GM19023 (cell line): ENCODE data around the gene COPS4.
"Not testable (repeated sequence)": the region's sequence is repeated elsewhere in the genome, so short reads cannot be mapped to it uniquely, and the experiment has no call there.

ENCODE experiments used
- ATAC-seq: cut with Tn5 transposase; IDR thresholded peaks from one replicate; pipeline ENCODE4 v1.9.1; 2021; ENCODE audit warnings: mild to moderate bottlenecking, moderate library complexity; ENCODE audit not compliant: unreplicated experiment

Gene COPS4

DNA sequence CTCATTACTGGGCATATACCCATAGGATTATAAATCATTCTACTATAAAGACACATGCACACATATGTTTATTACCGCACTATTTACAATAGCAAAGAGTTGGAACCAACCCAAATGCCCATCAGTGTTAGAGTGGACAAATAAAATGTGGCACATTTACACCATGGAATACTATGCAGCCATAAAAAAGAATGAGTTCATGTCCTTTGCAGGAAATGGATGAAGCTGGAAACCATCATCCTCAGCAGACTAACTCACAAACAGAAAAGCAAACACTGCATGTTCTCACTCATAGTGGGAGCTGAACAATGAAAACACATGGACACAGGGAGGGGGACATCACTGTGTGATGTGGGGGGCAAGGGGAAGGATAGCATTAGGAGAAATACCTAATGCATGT, 11.4 kb upstream of the COPS4 start:
- not testable (repeated sequence) for ATAC-seq

- ATAC-seq: no peak
Observed at GRCh38 chr4:83024233-83024632, 10.8 kb upstream of the COPS4 start.

DNA sequence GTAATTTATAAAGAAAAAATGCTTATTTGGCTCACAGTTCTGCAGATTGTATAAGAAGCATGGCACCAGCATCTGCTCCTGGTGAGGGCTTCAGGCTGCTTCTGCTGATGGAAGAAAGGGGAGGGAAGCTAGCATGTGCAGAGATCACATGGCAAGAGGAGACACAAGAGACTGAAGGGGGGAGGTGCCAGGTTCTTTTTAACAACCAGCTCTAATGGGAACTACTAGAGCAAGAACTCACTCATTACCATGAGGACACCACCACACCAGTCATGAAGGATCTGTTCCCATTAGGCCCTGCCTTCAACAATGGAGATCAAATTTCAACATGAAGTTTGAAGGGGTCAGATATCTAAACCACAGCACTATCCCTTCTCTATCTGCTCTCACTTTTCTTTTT, 9.4 kb upstream of the COPS4 start:
- no peak for ATAC-seq

DNA sequence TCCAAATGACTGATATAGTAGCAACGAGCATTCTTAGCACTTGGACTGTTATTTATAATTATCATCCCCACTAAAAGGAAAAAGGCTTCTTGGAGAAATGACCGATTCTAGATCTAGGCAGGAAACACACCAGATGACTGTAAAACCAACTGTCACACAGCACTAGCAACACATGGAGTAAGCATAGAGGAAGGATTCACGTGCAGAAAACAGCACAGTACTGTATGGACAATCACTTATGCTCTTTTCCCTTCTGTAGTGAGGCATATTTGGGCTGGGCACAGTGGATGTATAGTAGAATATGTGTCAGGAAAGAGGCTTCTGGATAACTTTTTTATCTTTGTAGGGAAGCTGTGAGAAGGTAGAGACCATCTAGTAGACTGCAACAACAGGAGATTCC, 6.0 kb upstream of the COPS4 start:
- no peak for ATAC-seq

- ATAC-seq: no peak
Observed at GRCh38 chr4:83029688-83030087, 5.3 kb upstream of the COPS4 start.

- ATAC-seq: no peak
Observed at GRCh38 chr4:83036991-83037665, 2.1 kb downstream of the COPS4 start.

- no peak for ATAC-seq
Observed at GRCh38 chr4:83040269-83040668, 5.3 kb downstream of the COPS4 start.

DNA sequence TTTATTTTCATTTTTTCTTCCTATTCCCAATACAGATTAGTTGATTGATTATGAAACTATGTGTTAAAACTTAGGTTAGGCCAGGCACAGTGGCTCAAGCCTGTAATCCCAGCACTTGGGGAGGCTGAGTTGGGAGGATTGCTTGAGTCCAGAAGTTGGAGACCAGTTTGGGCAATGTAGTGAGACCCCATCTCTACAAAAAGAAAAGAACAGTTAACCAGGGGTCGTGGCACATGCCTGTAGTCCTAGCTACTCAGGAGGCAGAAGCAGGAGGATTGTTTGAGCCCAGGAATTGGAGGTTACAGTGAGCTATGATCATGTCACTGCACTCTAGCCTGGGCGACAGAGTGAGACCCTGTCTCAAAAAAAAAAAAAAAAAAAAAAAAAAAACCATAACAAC, 8.2 kb downstream of the COPS4 start:
- not testable (repeated sequence) for ATAC-seq

DNA sequence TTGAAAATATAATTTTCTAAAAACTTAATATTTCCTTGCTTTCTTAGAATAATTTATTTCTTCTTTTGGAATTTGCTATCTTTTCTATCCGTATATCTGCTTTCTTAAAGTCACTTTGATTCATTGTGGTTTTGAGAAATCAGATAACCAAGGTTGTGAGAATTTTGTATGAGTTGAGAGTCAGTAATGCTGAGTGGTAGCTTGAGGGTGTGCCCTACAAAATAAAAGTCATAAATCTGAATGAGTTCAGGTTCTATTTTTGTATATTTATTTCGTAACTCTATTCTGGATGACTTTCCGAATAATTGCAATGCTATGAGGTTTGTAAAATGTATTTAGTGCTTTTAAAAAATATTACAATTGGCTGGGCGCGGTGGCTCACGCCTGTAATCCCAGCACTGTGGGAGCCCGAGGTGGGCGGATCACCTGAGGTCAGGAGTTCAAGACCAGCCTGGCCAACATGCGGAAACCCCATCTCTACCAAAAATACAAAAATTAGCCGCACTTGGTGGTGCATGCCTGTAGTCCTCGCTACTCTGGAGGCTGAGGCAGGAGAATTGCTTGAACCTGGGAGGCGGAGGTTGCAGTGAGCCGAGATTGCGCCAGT, 8.9 kb downstream of the COPS4 start:
- ATAC-seq: no peak

DNA sequence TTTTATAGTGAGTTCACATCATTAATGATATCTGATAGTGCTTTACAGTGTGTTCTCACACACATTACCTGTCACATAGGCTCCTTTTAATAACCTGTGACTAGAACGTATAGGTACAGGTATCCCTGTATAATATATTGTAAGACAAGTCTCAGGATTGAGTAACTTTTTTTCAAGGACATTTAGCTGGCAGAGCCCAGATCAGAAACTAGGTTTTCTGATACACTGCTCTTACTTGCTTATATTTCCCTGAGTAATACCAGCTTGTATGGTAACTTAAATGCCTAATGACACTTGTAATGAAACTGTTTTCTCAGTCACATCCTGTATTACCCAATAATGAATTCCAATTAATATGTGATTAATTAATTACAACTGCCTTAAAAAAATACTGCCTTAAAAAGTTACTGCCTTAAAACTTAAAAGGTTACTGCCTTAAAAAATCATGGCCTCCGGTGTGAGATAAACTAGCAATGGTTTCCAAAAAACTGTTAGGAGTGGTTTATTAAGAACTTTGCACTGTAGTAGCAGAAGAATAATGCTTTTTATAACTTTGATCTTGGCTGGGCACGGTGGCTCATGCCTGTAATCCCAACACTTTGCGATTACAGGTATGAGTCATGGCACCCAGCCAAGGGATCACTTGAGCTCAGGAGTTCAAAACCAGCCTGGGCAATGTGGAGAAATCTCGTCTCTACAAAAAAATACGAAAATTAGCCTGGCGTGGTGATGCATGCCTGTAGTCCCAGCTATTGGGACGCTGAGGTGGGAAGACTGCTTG, 11.9 kb downstream of the COPS4 start:
- ATAC-seq: no peak

GRCh38 chr4:83048781-83049180, 13.8 kb downstream of the COPS4 start:
- ATAC-seq: not testable (repeated sequence)

GRCh38 chr4:83054928-83055327, 19.9 kb downstream of the COPS4 start:
- ATAC-seq: no peak

GRCh38 chr4:83062739-83063138, 27.8 kb downstream of the COPS4 start:
- no peak for ATAC-seq

DNA sequence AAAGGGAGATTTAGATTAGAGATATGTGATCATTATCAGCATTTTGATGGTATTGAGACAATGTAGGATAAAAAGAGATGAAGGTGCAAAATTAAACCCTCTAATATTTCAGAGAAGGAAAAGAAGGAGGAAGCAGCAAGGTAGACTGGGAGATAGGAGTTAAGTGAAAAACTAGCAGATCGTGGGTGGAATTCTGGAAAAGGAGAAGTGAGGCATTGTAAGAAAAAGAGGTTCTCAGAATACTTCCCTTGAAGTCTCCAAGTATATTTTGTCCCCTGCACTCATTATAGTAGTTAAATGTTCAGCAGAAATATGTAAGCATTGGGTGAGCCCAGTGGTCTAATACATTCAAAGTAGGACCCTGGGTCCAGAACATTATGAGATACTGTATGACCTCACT, 30.3 kb downstream of the COPS4 start:
- no peak for ATAC-seq

- no peak for ATAC-seq
Observed at GRCh38 chr4:83067058-83067639, 32.2 kb downstream of the COPS4 start.

DNA sequence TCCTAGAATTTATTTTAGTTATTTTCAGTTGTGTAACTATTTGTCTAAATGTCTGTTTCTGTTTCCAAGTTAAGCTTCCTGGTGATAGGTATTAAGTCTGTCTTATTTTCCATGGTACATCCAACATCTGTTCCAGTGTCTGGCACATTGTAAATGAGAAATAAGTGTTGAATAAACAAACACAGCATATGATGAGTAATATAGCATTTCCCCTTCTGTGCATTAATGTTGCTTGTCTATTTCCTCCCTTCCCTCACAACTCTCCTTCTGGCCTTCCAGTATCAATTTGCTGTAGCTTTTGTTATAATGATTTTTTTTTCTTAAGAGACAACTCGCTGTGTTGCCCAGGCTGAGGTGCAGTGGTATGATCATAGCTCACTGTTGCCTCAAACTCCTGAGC, 36.1 kb downstream of the COPS4 start:
- no peak for ATAC-seq

DNA sequence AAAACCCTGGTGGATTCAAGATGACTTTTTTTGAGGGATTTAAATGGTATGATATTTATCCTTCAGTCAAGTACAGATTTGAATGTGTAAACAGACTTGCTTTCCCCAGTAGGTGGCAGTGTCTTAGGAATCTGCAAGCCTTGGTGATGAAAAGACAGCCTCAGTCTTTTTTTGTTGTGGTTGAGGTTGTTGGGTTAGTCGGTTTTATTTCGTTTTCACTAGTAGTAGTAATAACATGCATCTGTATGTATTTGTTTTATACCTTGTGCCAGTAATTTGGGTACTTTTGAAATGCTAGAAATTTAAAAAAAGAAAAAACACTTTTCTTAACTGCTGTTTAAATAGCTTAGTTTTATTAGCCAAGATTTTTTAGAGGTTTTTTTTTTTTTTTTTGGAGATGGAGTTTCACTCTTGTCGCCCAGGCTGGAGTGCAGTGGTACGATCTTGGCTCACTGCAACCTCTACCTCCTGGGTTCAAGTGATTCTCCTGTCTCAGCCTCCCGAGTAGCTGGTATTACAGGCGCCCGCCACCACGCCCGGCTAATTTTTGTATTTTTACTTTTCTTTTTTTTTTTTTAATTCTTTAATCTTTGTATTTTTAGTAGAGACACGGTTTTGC, 39.2 kb downstream of the COPS4 start:
- ATAC-seq: peak; percentile 92

DNA sequence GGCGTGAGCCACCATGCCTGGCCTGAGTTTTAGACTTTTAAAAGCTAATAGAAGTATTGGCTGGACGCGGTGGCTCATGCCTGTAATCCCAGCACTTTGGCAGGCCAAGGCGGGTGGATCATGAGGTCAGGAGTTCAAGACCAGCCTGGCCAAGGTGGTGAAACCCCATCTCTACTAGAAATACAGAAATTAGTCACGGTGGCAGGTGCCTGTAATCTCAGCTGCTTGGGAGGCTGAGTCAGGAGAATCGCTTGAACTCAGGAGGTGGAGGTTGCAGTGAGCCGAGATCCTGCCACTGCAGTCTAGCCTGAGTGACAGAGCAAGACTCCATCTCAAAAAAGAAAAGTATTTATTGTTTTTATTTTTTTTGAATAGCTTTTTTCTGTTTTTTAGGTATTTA, 39.8 kb downstream of the COPS4 start:
- ATAC-seq: not testable (repeated sequence)

GRCh38 chr4:83075311-83076095, 40.5 kb downstream of the COPS4 start:
- ATAC-seq: no peak

GRCh38 chr4:83080561-83080960, 45.6 kb downstream of the COPS4 start:
- no peak for ATAC-seq

GRCh38 chr4:83082777-83083176, 47.8 kb downstream of the COPS4 start:
- ATAC-seq: no peak
